Stomach smooth muscle (tissue), 2 donors: ENCODE results near the gene IKBKE.

Source experiments
- H3K27ac ChIP-seq: one replicate; pipeline ENCODE4 v1.7.0; 2013; ENCODE audit warnings: mild to moderate bottlenecking, low read length, inconsistent platforms
- H3K27me3 ChIP-seq, 2 donors: one replicate each; pipeline ENCODE4 v1.7.0; 2013; ENCODE audit warnings: low read length in 2 of 2; ENCODE audit not compliant: insufficient read depth in 2 of 2, control insufficient read depth in 1 of 2
- H3K36me3 ChIP-seq, 2 donors: one replicate each; pipeline ENCODE4 v1.7.0; 2013; ENCODE audit warnings: low read length in 2 of 2; ENCODE audit not compliant: control insufficient read depth in 2 of 2, insufficient read depth in 2 of 2
- H3K4me1 ChIP-seq: one replicate; pipeline ENCODE4 v1.7.0; 2013; ENCODE audit warnings: low read length; ENCODE audit not compliant: control insufficient read depth, insufficient read depth
- H3K4me3 ChIP-seq, 2 donors: one replicate each; pipeline ENCODE4 v1.7.0; 2013; ENCODE audit warnings: low read length in 2 of 2
- H3K9ac ChIP-seq, 2 donors: one replicate each; pipeline ENCODE4 v1.7.0; 2013; ENCODE audit warnings: low read length in 2 of 2, mild to moderate bottlenecking in 1 of 2
- H3K9me3 ChIP-seq, 2 donors: one replicate each; pipeline ENCODE4 v1.7.0; 2013; ENCODE audit warnings: low read length in 2 of 2; ENCODE audit not compliant: control insufficient read depth in 2 of 2
- donor health status: healthy.
- donor health status: Pancreatic carcinoma.

Gene IKBKE

GRCh38 chr1:206464456-206464964 lies 5.8 kb upstream of the IKBKE start:
- Histone ChIP-seq H3K4me3 (no peak overlapping the region), H3K27me3 (peaks cover 10 to 13% of the 10 kb centered on the region in 2 donors), H3K9me3 (no peaks in the 10 kb centered on the region), H3K27ac (no peak overlapping the region), H3K36me3 (peaks cover 0 to 5% of the 10 kb centered on the region in 2 donors), H3K9ac (no peak overlapping the region), H3K4me1 (no peaks in the 10 kb centered on the region)

GRCh38 chr1:206465951-206466350 lies 4.3 kb upstream of the IKBKE start:
- H3K4me3 ChIP-seq, result no peak overlapping the region
- no peak overlapping the region for H3K27ac ChIP-seq
- H3K36me3 ChIP-seq, result peaks cover 0 to 2% of the 10 kb centered on the region in 2 donors
- no peak overlapping the region for H3K9ac ChIP-seq
- peaks cover 11 to 13% of the 10 kb centered on the region in 2 donors for H3K27me3 ChIP-seq
- H3K9me3 ChIP-seq, result no peaks in the 10 kb centered on the region
- peaks cover 11% of the 10 kb centered on the region for H3K4me1 ChIP-seq

GRCh38 chr1:206466840-206467649 lies 3.2 kb upstream of the IKBKE start:
- no peak overlapping the region for H3K27ac ChIP-seq
- peaks cover 16% of the 10 kb centered on the region for H3K4me1 ChIP-seq
- no peak overlapping the region for H3K9ac ChIP-seq

GRCh38 chr1:206467915-206468314 lies 2.4 kb upstream of the IKBKE start:
- H3K27me3 ChIP-seq, result peaks cover 11 to 13% of the 10 kb centered on the region in 2 donors
- peaks cover 16% of the 10 kb centered on the region for H3K4me1 ChIP-seq
- H3K9me3 ChIP-seq, result no peaks in the 10 kb centered on the region
- H3K9ac ChIP-seq, result no peak overlapping the region
- no peaks in the 10 kb centered on the region for H3K36me3 ChIP-seq
- H3K27ac ChIP-seq, result no peak overlapping the region
- H3K4me3 ChIP-seq, result no peak overlapping the region

More at GRCh38 chr1:206466840-206467649, 3.2 kb upstream of the IKBKE start:
- H3K27me3 ChIP-seq, result peaks cover 11 to 13% of the 10 kb centered on the region in 2 donors
- H3K36me3 ChIP-seq, result no peaks in the 10 kb centered on the region
- H3K9me3 ChIP-seq, result no peaks in the 10 kb centered on the region
- H3K4me3 ChIP-seq, result no peak overlapping the region

- H3K4me3 ChIP-seq, result no peak overlapping the region
- no peaks in the 10 kb centered on the region for H3K9me3 ChIP-seq
- H3K9ac ChIP-seq, result no peak overlapping the region
- no peaks in the 10 kb centered on the region for H3K36me3 ChIP-seq
- no peak overlapping the region for H3K27ac ChIP-seq
- peaks cover 16% of the 10 kb centered on the region for H3K4me1 ChIP-seq
- H3K27me3 ChIP-seq, result peaks cover 11 to 13% of the 10 kb centered on the region in 2 donors
These were observed 1.7 kb upstream of the IKBKE start for GRCh38 chr1:206468571-206468970.

- peaks cover 16% of the 10 kb centered on the region for H3K4me1 ChIP-seq
- no peak overlapping the region for H3K9ac ChIP-seq
- no peaks in the 10 kb centered on the region for H3K9me3 ChIP-seq
- H3K27ac ChIP-seq, result no peak overlapping the region
- H3K36me3 ChIP-seq, result no peaks in the 10 kb centered on the region
- H3K27me3 ChIP-seq, result peaks cover 11 to 13% of the 10 kb centered on the region in 2 donors
- no peak overlapping the region for H3K4me3 ChIP-seq
These were observed 804 bp upstream of the IKBKE start for GRCh38 chr1:206469411-206469932.

- Histone ChIP-seq H3K27ac (no peak overlapping the region), H3K9me3 (no peaks in the 10 kb centered on the region), H3K4me1 (peaks cover 16% of the 10 kb centered on the region), H3K27me3 (peaks cover 11 to 13% of the 10 kb centered on the region in 2 donors), H3K4me3 (peak overlapping the region; percentile 67 to 80), H3K9ac (peak overlapping the region; percentile 32 to 66), H3K36me3 (no peaks in the 10 kb centered on the region)
These were observed 577 bp downstream of the IKBKE start for GRCh38 chr1:206470692-206471414.

- Histone ChIP-seq H3K4me3 (peak overlapping the region in 1 of 2 donors; percentile 80), H3K4me1 (peaks cover 16% of the 10 kb centered on the region), H3K27me3 (peaks cover 11 to 13% of the 10 kb centered on the region in 2 donors), H3K9ac (no peak overlapping the region), H3K27ac (no peak overlapping the region), H3K9me3 (no peaks in the 10 kb centered on the region), H3K36me3 (no peaks in the 10 kb centered on the region)
These were observed 1.1 kb downstream of the IKBKE start for GRCh38 chr1:206471415-206471801.

GRCh38 chr1:206472024-206472423 lies 1.7 kb downstream of the IKBKE start:
- Histone ChIP-seq H3K27me3 (peaks cover 9 to 13% of the 10 kb centered on the region in 2 donors), H3K4me1 (peaks cover 16% of the 10 kb centered on the region), H3K4me3 (no peak overlapping the region), H3K27ac (no peak overlapping the region), H3K36me3 (no peaks in the 10 kb centered on the region), H3K9ac (no peak overlapping the region), H3K9me3 (no peaks in the 10 kb centered on the region)

GRCh38 chr1:206472454-206472853 lies 2.2 kb downstream of the IKBKE start:
- peaks cover 6 to 13% of the 10 kb centered on the region in 2 donors for H3K27me3 ChIP-seq
- no peak overlapping the region for H3K27ac ChIP-seq
- H3K4me1 ChIP-seq, result peaks cover 16% of the 10 kb centered on the region
- no peak overlapping the region for H3K9ac ChIP-seq
- H3K36me3 ChIP-seq, result no peaks in the 10 kb centered on the region
- no peak overlapping the region for H3K4me3 ChIP-seq
- H3K9me3 ChIP-seq, result no peaks in the 10 kb centered on the region
